ENCODE measurements around the gene CYYR1.
A peak's percentile ranks its signal among the peaks of the same experiment; 100 is the strongest.

CYYR1 gene

GRCh38 chr21:26447932-26448475 is 125.1 kb downstream of the CYYR1 start:
- TF ChIP-seq CTCF (conservative IDR thresholded peaks at IDR 0.05; ENCODE audit: low read depth, low read length) = no peak
- H3K4me3 ChIP-seq (ENCODE audit: low read depth, low read length) = no peak overlapping the region
- peak; percentile 21 for DNase-seq (ENCODE audit: low read depth)

DNA sequence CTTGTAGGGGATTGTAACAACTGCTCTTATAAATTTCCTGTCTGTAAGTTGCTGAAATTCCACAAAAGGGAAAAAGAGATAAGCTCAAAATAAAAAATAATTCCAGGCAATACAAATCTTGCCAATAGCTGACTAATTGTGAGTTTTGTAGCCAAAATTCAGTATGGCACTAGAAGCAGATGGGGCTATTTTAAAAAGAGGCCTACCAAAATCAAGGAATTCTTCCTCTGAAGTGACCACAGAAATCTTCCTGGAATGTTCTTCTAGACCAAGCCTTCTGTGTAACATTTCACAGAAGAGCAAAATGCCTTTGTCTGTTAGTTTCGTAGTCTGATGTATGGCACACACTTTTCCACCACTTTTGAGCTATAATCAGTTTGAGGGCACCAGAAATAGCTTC is 127.6 kb downstream of the CYYR1 start:
- no peak overlapping the region for H3K4me3 ChIP-seq (ENCODE audit: low read depth, low read length)
- no peak for TF ChIP-seq CTCF (conservative IDR thresholded peaks at IDR 0.05; ENCODE audit: low read depth, low read length)
- DNase-seq (ENCODE audit: low read depth) = peak; percentile 31

DNA sequence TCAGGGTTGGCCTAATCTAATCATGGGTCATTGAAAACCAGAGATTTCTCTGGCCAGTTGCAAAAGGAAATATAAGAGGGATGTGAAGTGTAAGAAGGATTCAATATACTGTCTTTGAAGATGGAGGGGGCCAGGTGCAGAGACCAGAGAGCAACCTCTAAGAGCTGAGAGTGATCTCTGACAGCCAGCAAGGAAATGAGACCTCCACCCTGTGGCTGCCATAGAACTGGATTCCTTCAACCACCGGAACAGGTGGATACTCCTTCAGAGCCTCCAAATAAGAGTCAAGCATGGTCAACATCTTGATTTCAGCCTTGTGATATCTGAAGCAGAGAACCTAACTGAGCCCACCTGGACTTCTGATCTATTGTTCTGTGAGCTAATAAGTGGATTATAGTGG is 128.4 kb downstream of the CYYR1 start:
- no peak for DNase-seq (ENCODE audit: low read depth)
- TF ChIP-seq CTCF (conservative IDR thresholded peaks at IDR 0.05; ENCODE audit: low read depth, low read length) = no peak
- no peak overlapping the region for H3K4me3 ChIP-seq (ENCODE audit: low read depth, low read length)

- no peak overlapping the region for H3K4me3 ChIP-seq (ENCODE audit: low read depth, low read length)
- DNase-seq (ENCODE audit: low read depth) = no peak
- no peak for TF ChIP-seq CTCF (conservative IDR thresholded peaks at IDR 0.05; ENCODE audit: low read depth, low read length)
Measured at GRCh38 chr21:26443867-26444266, 129.2 kb downstream of the CYYR1 start.

GRCh38 chr21:26443291-26443690 is 129.8 kb downstream of the CYYR1 start:
- DNase-seq (ENCODE audit: low read depth) = no peak
- H3K4me3 ChIP-seq (ENCODE audit: low read depth, low read length) = no peak overlapping the region
- TF ChIP-seq CTCF (conservative IDR thresholded peaks at IDR 0.05; ENCODE audit: low read depth, low read length) = no peak

GRCh38 chr21:26441149-26441548 is 131.9 kb downstream of the CYYR1 start:
- no peak overlapping the region for H3K4me3 ChIP-seq (ENCODE audit: low read depth, low read length)
- no peak for DNase-seq (ENCODE audit: low read depth)
- no peak for TF ChIP-seq CTCF (conservative IDR thresholded peaks at IDR 0.05; ENCODE audit: low read depth, low read length)

DNA sequence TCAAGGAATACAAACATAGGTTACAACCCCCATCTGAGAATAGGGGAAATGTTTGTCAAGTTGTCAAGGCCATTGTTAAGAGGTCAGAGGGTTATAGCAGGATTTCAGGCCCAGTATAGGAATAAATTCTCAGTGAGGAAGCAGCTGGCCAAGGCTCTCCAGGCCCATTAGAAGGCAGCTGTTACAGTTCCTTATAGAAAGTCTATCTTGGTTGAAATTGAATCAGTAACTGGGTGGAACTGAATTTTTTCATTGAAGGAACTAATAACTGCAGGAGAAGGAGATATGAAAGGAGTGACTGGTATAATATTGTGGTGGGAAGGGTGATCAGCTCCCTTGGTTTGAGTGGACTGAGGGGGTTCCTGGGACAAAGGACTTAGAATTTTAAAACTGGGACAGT is 134.1 kb downstream of the CYYR1 start:
- H3K4me3 ChIP-seq (ENCODE audit: low read depth, low read length) = no peak overlapping the region
- no peak for TF ChIP-seq CTCF (conservative IDR thresholded peaks at IDR 0.05; ENCODE audit: low read depth, low read length)
- DNase-seq (ENCODE audit: low read depth) = no peak

All from choroid plexus epithelial cell (primary cell).